GM12873 (cell line): Measurements from ENCODE around the gene PANK2.

ENCODE experiments used
- TF ChIP-seq, protein P1 (sequence below): IDR thresholded peaks from 2 replicates; pipeline ENCODE4 v1.5.1; 2012; ENCODE audit warnings: low read depth, mild to moderate bottlenecking, moderate library complexity, low read length, control low read depth; ENCODE audit not compliant: insufficient read depth; ENCODE audit errors: missing control alignments

Gene PANK2

DNA sequence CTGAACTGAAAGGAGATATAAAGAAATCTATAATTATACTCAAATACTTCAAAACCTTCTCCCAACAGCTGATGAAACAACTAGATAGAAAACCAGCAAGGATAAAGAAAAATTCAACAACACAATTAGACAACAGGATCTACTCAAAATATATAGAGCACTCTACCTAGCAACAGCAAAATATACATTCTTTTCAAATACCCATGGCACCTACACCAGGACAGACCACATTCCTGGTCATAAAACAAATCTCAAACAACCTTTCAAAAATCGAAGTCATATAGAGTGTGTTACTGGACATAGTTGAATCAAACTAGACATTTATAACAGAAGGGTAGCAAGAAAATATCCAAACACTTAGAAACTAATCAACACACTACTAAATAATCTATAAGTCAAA is 83.0 kb downstream of the PANK2 start:
- TF ChIP-seq, protein P1, sequence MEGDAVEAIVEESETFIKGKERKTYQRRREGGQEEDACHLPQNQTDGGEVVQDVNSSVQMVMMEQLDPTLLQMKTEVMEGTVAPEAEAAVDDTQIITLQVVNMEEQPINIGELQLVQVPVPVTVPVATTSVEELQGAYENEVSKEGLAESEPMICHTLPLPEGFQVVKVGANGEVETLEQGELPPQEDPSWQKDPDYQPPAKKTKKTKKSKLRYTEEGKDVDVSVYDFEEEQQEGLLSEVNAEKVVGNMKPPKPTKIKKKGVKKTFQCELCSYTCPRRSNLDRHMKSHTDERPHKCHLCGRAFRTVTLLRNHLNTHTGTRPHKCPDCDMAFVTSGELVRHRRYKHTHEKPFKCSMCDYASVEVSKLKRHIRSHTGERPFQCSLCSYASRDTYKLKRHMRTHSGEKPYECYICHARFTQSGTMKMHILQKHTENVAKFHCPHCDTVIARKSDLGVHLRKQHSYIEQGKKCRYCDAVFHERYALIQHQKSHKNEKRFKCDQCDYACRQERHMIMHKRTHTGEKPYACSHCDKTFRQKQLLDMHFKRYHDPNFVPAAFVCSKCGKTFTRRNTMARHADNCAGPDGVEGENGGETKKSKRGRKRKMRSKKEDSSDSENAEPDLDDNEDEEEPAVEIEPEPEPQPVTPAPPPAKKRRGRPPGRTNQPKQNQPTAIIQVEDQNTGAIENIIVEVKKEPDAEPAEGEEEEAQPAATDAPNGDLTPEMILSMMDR: no peak

DNA sequence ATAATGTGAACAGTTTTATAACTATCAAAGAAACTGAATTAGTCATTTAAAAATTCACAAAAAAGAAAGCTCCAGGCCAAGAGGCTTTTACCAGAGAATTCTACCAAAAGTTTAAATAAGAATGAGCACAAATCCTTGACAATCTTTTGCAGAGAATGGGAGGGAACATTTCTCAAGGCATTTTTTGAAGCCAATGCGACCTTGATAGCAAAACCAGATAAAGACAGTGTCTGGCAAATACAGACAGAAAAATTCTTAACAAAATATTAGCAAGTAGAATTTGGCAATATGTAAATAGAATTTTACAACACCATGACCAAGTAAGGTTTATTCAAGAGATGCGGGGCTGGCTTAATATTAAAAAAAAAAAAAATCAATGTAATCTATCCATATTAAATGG is 84.5 kb downstream of the PANK2 start:
- TF ChIP-seq, protein P1: no peak

DNA sequence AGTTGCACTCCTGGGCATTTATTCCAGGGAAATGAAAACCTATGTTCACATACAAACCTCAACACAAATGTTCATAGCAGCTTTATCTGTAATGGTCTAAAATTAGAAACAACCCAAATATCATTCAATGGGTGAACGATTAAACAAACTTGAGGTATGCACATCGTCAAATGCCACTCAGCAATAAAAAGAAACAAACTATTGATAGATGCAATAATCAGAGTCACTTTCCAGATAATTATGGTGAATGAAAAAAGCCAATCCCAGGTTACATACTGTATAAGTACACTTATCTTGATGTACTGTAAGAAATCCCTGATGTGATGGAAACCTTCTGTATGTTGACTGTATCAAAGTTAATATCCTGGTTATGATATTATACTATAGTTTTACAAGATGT is 87.3 kb downstream of the PANK2 start:
- TF ChIP-seq, protein P1: no peak
